ENCODE results near the gene MPP2.
"Not testable (repeated sequence)": the region's sequence is repeated elsewhere in the genome, so short reads cannot be mapped to it uniquely, and the experiment has no call there.

MPP2 gene

GRCh38 chr17:43844241-43844640, 63.1 kb downstream of the MPP2 start:
- no peak for DNase-seq

- no peak for DNase-seq
Measured at GRCh38 chr17:43842975-43843325, 64.4 kb downstream of the MPP2 start.

GRCh38 chr17:43842091-43842974, 65.0 kb downstream of the MPP2 start:
- not testable (repeated sequence) for DNase-seq

- no peak for DNase-seq
Measured at GRCh38 chr17:43841282-43841681, 66.1 kb downstream of the MPP2 start.

- no peak for DNase-seq
Measured at GRCh38 chr17:43840814-43841213, 66.5 kb downstream of the MPP2 start.

GRCh38 chr17:43839670-43840108, 67.6 kb downstream of the MPP2 start:
- DNase-seq, result no peak

- no peak for DNase-seq
Measured at GRCh38 chr17:43834106-43834505, 73.2 kb downstream of the MPP2 start.

GRCh38 chr17:43832976-43833829, 74.1 kb downstream of the MPP2 start, which contains the start of gene MPP3:
Gene MPP3, minus strand, starts transcription at chr17:43833146. Its CDS starts 1,240 bp downstream, at chr17:43831906.
- peak; percentile 41 to 79 (median 58) for DNase-seq

GRCh38 chr17:43832168-43832975, 75.0 kb downstream of the MPP2 start:
- peak in 3 of 4 experiments; percentile 7 to 58 (median 47) for DNase-seq

- no peak for DNase-seq
Measured at GRCh38 chr17:43831633-43832032, 75.7 kb downstream of the MPP2 start.

- DNase-seq, result peak in 3 of 4 experiments; percentile 21 to 38 (median 29)
Measured at GRCh38 chr17:43830510-43831140, 76.7 kb downstream of the MPP2 start.

GRCh38 chr17:43829738-43830137, 77.6 kb downstream of the MPP2 start:
- DNase-seq, result no peak

GRCh38 chr17:43827596-43827995, 79.7 kb downstream of the MPP2 start:
- no peak for DNase-seq

- no peak for DNase-seq
Measured at GRCh38 chr17:43826206-43826605, 81.1 kb downstream of the MPP2 start.

- no peak for DNase-seq
Measured at GRCh38 chr17:43825567-43825966, 81.8 kb downstream of the MPP2 start.

Measured in suppressor macrophage (primary cell).